Muscle of arm (tissue), 12 donors: Measurements from ENCODE around the gene TNN. TPM values are rescaled to one million over a fixed set of nuclear protein-coding genes. Genes with fewer than 3 reads are reported as not detected.
"Not testable (repeated sequence)": the region's sequence is repeated elsewhere in the genome, so short reads cannot be mapped to it uniquely, and the experiment has no call there.

ENCODE experiments used
- DNase-seq: peaks from one replicate; pipeline ENCODE4 v3.0.0-alpha.2; 2013
- polyA plus RNA-seq, 12 donors: library from polyadenylated mRNA; unstranded; fragments of 120-200 nt; gene quantifications; one replicate each; pipeline ENCODE4 v1.2.1, GENCODE V29; 2013; ENCODE audit not compliant: insufficient read length in 12 of 12

Gene TNN
- polyA plus RNA-seq, 12 donors: 2.8 to 6.6 (median 5.2) TPM; not detected in 1

DNA sequence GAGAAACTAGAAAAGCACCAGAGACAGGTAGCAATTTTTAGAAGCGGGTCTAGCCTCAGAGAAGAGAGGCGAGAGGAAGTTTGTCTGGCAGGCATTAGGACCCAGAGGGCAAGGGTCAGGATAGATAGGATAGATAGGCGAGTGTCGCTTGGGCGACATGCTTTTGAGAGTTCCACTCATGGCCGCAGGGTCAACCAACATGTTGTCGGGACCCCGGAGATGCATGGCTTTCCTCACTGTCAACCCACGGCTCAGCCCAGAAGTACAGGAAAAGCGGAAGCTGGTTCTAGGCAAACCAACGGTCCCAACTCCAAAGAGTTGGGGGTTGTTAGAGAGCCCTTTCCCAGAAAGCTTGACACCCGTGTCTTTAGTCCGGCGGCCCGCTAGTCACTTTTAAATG lies 38.9 kb downstream of the TNN start:
- DNase-seq: not testable (repeated sequence)

DNA sequence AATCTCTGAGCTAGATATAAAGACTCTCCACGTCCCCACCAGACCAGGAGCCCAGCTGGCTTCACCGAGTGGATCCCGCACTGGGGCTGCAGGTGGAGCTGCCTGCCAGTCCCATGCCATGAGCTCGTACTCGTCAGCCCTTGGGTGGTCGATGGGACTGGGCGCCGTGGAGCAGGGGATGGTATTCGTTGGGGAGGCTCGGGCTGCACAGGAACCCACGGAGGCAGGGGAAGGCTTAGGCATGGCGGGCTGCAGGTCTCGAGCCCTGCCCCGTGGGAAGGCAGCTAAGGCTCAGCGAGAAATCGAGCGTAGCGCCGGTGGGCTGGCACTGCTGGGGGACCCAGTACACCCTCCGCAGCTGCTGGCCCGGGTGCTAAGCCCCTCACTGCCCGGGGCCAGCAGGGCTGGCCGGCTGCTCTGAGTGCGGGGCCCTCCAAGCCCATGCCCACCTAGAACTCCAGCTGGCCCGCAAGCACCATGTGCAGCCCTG lies 40.7 kb downstream of the TNN start:
- DNase-seq: not testable (repeated sequence)

DNA sequence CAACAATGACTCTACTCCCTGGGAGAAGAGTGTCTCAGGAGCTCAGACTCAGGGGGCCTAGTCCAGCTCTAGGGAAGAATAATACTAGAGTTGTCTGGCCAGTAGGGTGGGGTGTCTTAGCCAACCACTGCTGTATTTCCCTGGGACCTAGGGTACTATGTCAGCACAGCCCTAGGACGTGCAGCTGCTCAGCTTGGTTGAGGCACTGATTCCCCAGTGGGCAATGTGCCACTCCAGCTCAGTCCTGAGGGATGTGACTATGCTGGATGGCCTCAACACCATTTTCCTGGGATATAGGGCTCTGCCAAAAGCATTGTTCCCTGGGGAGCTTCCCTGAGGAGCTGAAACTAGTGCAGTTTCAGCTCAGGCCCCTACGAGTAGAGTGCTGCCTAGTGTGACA lies 47.4 kb downstream of the TNN start:
- no peak for DNase-seq

DNA sequence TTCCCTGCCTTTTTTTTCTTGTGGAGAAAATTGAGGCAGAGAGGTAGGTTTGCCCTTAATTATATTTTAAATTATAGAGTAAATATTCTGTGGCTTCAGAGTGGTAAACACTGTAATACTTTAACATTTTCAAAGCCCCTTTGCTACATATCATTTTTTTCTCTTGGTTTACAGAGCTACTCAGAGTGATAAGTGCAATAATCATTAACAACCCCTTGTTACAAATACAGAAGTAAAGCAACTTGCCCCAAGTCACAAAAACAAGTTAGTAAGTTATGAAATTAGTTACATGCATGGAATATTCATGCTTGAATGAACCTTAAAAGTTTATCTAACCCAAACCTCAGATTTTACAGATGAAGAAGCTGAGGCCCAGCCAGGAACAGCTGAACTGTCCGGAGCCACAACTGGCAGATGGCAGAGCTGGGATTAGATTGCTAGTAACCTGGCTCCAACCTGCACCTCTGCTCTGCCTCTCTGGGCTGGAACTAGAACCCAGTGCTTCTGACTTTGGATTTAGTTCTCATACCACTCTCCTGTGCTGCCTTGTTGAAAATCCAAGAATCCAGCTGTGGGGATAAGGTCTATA lies 48.7 kb downstream of the TNN start:
- DNase-seq: no peak

DNA sequence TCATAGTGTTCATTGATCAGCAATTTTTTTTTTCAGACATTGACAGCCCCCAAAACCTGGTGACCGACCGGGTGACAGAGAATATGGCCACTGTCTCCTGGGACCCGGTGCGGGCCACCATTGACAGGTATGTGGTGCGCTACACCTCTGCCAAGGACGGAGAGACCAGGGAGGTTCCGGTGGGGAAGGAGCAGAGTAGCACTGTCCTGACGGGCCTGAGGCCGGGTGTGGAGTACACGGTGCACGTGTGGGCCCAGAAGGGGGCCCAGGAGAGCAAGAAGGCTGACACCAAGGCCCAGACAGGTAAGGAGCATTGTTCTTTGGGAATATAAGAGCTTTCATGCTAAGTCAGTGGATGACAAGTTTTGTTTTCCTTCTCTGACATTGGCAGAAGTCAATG lies 49.3 kb downstream of the TNN start:
- no peak for DNase-seq

GRCh38 chr1:175118375-175119367 lies 51.0 kb downstream of the TNN start:
- no peak for DNase-seq

GRCh38 chr1:175120511-175120910 lies 52.9 kb downstream of the TNN start:
- DNase-seq: no peak

DNA sequence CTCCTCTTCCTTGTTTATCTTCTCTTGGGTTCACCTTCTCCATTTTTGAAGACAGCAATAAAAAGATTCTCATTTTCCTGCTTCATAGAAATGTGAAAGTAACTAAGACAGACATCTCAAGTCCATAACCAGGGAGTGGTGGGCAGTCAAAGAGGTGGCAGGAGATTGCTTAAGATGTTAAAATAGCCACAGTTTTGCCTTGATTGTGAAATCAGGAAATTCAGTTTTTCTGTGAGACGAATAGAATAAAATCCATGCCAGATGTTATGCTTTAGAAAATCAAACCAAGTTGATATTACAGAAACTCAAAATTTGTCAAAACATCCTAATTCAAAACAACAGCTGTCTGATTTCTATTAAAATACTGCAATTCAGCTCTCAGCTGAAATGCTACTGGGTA lies 57.2 kb downstream of the TNN start:
- DNase-seq: no peak

DNA sequence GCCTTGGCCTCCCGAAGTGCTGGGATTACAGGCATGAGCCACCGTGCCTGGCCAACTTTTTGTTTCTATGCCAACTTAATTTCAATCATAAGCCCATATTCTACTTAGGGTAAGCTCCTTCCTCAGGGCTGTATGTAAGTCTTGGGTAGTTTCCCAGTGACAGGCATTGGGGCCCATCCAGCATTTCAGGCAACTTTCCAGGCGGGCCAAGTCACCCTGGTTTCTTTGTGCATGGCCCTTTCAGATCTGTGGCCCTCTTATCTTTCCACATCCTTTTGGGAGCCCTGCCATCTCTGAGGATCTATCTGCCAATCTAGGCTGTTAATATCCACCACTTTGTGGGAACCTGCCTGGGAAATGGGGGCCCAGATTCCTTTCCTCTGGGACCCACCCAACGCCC lies 58.7 kb downstream of the TNN start:
- no peak for DNase-seq

DNA sequence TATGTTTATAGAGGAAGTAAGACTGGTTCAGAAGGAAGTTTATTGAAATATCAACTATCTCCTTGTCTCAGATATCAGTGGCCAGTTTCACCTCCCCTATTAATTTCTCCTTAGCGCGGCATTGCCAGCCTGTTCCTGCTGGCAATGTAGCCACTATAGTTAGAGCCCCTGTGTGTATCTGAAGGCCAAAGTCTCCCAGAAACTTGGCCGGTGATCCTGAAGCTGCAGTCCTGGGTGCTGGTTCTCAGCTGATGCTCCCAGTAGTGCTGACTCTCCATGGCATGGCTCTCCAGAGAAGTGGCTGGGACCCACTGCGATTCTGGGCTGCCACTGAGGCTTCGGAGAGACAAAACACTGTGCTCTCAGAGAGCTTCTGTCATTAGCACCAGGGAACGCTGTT lies 59.9 kb downstream of the TNN start:
- DNase-seq: no peak

DNA sequence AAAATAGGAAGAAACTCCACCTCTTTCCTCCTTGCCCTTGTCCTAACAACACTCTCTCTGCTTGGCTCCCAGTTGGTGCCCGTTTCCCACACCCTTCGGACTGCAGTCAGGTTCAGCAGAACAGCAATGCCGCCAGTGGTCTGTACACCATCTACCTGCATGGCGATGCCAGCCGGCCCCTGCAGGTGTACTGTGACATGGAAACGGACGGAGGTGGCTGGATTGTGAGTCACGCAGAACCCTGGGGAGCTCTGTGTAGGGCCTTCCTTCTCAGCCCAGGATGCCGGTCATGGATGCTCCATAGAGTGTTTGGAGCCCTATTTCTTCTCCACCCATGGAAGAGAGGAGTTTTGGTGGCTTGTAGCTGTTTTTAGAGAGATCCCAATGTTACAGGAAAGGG lies 60.9 kb downstream of the TNN start:
- DNase-seq: no peak

DNA sequence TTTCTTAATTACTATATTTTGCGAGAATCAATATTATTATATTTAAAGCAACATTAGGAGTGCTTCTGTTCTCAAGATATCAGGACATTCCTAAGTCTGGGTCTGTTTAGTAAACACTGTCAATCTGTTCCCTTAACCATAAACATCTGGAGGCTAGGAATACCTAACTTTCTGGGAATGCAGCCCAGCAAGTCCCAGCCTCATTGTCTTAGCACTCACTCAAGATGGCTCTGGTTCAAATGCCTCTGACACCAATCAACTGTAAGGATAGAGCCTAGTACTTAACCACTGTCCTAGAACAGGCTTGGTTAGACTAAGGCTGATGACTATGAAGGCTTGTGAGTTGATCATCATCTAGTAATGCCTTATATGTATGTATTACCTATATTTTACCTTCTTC lies 61.5 kb downstream of the TNN start:
- DNase-seq: peak; percentile 77

DNA sequence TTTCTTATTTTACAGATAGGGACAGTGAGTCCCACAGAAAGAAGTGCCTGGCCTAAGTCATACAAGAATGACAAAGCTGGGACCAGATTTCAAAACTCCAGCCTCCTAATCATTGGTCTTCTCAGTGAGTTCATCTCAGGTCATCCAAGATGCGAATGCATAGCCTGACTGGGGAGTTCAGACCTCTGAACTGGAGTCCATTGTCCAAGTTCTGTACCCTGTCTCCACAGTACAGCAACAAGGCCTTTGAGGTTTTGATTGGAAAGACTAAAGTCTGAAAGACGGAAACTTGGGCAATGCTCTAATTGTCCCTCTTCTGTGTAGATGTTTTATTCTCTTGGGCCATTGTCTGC lies 62.0 kb downstream of the TNN start:
- no peak for DNase-seq

DNA sequence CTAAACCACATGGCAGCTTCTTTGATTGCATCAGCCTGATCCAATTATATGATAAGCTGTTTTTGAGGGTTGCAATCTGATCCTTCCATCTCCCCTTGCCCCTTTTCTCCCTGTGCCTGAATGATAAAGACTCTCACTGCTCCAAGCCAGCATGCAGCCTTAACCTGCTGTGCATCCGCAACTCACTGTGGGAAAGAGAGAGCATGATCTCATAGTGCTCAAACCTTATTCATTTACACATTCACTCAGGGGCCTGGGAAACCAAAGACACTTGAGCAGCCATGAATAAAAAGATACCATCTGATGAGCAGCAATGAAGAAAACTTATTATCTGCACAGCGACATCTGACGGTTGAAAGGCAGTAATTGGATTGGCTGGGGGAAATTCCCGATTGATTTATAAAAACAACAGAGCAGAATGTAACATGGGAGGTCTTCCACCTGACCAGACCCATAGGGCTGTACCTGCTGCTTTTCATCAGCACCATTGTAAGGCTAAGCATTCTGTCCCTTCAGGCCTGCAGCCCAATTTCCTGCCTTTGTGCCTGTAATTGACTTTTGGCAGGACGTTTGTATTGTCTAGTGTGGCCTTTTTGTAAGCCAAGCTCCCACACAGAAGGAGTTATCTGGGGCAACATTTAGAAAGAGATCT lies 62.5 kb downstream of the TNN start:
- DNase-seq: no peak

- no peak for DNase-seq
Measured at GRCh38 chr1:175130649-175131045, 63.0 kb downstream of the TNN start.

DNA sequence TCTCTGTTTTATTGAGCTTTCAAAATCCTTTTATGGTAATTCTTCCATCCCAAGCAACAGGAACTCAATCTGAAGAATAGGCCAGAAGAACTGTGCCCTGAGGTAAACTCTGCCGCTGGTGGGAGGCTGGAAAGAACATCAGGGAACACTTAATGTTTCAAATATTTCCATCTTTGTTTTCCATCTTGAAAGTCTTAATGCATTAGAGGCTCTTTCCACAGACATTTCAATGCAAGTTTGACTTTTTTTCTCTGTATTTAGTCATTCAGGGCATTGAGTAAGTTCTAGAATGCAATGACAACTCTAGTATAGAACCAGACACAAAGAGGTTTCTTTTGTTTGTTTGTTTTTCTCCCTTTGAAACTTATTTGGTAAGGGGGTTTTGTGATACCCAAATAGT lies 63.5 kb downstream of the TNN start:
- no peak for DNase-seq

DNA sequence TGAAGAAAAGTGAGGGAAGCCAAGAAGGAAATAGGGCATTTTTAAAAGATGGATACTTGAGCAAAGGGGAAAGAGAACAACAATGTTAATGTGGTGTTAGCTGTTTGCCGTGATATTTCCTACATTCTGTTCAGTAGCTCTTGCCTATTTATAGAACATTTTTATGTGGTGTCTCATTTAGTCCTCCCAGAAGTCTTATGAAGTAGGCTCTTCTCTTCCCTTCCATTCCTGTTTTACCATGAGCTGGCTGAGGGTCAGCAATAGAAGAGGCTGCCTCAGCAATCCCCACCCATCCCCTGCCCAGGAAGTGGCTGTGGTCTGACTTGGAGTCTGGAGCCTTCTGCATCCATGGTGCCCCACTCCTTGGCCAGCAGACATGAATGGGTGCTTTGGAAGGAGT lies 64.8 kb downstream of the TNN start:
- DNase-seq: no peak

GRCh38 chr1:175133673-175134435 lies 66.2 kb downstream of the TNN start:
- DNase-seq: no peak

DNA sequence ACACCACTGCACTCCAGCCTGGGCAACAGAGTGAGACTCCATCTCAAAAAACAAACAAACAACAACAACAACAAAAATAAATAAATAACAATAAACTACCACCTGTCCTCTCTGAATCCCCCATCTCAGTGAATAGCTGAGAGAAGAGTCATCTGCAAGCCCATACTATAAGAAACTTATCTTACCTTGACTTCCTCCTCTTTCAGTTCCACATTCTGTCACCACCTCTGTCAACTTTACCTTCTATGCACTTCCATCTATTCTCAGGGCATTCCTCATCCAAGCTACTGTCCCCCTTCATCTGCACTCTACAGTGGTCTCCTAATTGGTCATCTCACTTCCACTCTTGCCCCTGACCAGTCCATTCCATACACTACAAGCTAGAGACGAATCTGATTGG lies 66.9 kb downstream of the TNN start:
- no peak for DNase-seq

DNA sequence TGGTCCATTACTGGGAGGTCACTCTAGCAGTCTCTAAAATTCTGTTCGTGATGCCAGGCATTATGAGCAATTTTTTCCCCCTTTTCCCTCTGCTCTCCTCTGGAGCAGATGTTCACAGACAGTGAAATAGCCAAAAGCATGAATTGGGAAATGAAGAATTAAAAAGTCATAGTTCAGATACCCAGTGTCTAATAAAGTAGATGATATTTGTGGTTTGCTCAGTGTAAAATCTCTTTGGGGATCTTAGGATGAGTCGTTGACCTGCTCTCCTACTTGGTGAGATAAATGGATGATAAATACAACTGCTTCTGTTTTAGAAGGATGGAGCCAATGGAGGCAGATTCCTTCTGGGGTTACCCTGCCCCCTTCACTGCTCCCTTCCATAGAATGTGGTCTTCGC lies 68.6 kb downstream of the TNN start:
- DNase-seq: no peak

GRCh38 chr1:175137369-175137768 lies 69.7 kb downstream of the TNN start:
- no peak for DNase-seq

GRCh38 chr1:175138579-175138978 lies 70.9 kb downstream of the TNN start:
- no peak for DNase-seq
